GM21619 (cell line): ENCODE results near the gene ZNF408.
"Not testable (repeated sequence)": the region's sequence is repeated elsewhere in the genome, so short reads cannot be mapped to it uniquely, and the experiment has no call there.

Source experiments
- ATAC-seq: cut with Tn5 transposase; IDR thresholded peaks from one replicate; pipeline ENCODE4 v1.9.1; 2021; ENCODE audit not compliant: unreplicated experiment

Gene ZNF408

GRCh38 chr11:46700241-46701077, at the start of gene ZNF408, which contains the start of gene ARHGAP1:
TSS of gene ZNF408 (plus strand) at chr11:46701031. CDS start at chr11:46701048, 17 bp downstream.
TSS of gene ARHGAP1 (minus strand) at chr11:46700619. CDS start at chr11:46696107, 4,512 bp downstream.
- ATAC-seq: peak; percentile 82

DNA sequence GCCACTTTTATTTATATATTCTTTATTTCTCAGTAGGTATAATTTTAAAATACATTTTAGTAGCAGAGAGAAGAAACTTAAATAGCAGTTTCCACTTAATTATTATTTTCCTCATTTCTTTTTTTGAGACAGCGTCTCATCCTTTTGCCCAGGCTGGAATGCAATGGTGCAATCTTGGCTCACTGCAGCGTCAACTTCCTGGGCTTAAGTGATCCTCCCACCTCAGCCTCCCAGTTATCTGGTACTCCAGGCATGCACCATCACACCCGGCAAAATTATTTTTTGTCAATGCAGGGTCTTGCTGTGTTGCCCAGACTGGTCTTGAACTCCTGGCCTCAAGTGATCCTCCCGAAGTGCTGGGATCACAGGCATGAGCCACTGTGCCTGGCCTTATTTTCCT, 45.2 kb upstream of the ZNF408 start:
- no peak for ATAC-seq

DNA sequence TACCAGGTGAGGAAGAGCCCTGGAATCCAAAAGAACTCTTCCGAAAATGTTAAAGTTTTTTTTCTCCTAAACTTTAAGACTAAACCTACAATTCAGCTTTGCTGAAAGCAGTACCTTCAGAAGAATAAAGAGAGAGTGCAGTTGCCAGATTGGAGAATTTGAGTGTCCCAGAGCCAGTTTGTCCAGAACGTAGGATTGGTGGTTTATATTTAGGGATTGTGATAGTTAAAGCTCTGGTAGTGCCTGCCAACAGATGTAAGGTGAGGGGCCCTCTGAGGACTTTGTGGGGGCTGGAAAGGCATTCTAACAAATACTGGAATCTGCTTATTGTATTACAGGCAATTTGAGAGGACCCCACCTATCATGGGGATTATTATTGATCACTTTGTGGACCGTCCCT, 43.6 kb upstream of the ZNF408 start:
- no peak for ATAC-seq

DNA sequence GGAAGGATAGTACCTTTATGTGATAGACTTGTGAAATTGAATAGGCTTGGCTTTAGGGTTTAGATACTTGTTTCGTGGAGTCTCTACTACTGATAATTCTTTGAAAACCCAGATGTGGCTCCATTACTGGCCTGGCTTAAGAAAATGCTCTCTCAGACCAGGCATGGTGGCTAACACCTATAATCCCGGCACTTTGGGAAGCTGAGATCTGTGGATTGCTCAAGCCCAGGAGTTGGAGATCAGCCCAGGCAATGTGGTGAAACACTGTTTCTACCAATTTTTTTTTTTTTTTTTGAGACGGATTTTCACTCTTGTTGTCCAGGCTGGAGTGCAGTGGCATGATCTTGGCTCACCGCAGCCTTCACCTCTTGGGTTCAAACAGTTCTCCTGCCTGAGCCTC, 42.6 kb upstream of the ZNF408 start:
- ATAC-seq: no peak

GRCh38 chr11:46659908-46660307, 40.9 kb upstream of the ZNF408 start:
- ATAC-seq: no peak

DNA sequence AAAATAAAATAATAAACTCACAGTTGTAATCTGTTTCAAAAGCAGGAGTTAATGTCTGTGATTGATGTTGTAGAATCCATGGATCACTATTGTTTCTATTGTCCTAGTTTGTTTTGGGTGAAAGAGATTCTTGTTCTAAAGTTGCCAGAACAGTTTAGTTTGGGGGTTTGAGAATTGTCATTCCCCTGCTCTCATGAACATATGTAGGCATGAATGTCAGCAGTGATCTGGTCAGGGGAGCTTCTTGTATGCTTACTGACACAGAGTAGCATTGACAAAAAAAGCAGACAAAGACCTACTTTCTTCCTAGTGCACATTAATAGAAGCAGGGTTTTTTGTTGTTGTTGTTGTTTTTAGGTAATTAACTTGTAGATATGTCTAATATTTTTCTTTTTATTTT, 39.0 kb upstream of the ZNF408 start:
- no peak for ATAC-seq

- ATAC-seq: no peak
These were observed 38.5 kb upstream of the ZNF408 start for GRCh38 chr11:46662366-46662765.

DNA sequence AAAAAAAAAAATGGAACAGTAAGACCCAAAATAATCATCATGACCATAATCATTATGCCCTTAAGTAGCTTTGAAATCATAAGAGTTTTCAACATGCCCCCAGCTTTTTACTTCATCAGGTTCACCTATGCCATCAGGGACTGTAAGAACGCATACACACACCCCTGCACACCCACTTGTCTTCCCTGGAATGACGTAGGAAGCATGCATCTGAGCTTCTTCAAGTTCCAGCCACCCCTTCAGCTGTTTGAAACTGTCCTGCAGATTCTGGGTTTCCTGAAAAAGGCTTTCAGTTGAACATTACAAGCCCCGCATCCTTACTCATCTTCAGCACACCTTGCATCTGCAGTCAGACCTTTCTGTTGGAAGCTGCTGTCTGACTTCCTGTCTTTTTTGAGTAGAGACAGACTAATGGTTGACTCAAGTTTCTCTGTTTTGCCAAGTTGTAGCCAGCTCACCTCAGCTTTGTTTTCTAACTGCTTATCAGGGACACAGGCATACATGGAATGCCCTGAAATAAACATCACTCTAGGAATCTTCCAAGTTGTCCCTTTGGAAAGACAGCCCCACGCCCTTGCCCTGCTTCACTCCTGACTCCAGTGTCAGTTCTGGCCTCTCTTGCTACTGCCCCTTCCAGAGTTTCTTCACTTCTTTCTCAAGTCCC, 37.4 kb upstream of the ZNF408 start:
- ATAC-seq: no peak

- no peak for ATAC-seq
These were observed 36.2 kb upstream of the ZNF408 start for GRCh38 chr11:46664612-46665011.

GRCh38 chr11:46665356-46665755, 35.5 kb upstream of the ZNF408 start:
- no peak for ATAC-seq

DNA sequence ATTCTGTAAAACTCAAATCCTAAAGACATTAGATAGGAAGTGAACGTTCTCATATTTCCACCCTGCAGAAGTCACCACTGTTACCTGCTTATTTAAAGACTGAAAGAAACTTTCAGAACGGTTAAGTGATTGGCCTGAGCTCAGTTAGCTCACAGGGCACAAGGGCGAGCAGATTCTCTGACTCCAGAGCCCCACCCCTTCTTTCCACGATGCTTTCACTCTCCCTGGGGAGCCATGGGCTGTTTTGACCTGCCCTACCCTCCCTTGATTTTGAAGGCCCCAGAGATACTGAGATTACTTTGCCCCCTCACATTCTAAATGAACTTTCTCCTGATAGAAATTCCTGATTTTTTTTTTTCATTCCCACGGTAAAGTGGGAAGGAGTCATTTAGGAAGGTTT, 34.3 kb upstream of the ZNF408 start:
- ATAC-seq: no peak

GRCh38 chr11:46667043-46667481, 33.8 kb upstream of the ZNF408 start:
- ATAC-seq: no peak

DNA sequence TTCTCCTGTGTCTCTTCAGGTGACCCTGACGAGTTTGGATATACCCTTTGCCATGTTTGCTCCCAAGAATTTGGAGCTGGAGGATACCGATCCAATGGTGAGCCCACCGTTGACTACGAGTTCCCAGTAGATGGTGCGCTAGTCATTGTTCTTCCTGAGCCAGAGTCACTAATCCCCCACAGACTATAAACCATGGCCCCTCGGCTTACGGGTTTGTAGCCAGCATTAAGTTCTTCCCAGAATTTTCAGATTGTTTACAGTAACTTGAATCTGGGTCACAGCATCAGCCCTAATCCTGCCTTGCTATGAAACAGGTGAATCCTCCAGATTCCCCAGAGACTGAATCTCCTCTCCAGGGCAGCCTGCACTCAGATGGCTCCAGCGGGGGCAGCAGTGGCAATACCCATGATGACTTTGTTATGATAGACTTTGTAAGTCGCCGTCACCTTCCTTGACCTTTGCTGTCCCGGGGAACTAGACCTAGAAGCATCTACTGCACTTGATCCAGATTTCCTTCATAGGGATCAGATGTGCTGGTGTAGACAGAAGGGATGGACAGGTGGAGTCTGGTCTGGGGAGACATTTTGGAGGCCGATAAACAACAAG, 32.2 kb upstream of the ZNF408 start:
- ATAC-seq: no peak

GRCh38 chr11:46669711-46670139, 31.1 kb upstream of the ZNF408 start:
- no peak for ATAC-seq

DNA sequence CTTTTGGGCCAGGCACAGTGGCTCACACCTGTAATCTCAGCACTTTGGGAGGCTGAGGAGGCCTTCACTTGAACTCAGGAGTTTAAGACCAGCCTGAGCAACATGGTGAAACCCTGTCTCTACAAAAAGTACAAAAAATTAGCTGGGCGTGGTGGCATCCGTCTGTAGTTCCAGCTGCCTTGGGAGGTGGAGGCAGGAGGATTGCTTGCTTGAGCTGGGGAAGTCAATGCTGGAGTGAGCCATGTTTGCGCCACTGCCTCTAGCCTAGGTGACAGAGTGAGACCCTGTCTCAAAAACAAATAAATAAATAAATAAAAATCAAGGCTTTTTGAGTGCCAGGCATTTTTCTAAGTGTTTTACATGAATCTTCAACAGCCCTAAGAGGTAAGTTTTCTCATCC, 30.3 kb upstream of the ZNF408 start:
- not testable (repeated sequence) for ATAC-seq

- no peak for ATAC-seq
These were observed 28.9 kb upstream of the ZNF408 start for GRCh38 chr11:46671958-46672315.

- ATAC-seq: no peak
These were observed 28.4 kb upstream of the ZNF408 start for GRCh38 chr11:46672381-46672839.

DNA sequence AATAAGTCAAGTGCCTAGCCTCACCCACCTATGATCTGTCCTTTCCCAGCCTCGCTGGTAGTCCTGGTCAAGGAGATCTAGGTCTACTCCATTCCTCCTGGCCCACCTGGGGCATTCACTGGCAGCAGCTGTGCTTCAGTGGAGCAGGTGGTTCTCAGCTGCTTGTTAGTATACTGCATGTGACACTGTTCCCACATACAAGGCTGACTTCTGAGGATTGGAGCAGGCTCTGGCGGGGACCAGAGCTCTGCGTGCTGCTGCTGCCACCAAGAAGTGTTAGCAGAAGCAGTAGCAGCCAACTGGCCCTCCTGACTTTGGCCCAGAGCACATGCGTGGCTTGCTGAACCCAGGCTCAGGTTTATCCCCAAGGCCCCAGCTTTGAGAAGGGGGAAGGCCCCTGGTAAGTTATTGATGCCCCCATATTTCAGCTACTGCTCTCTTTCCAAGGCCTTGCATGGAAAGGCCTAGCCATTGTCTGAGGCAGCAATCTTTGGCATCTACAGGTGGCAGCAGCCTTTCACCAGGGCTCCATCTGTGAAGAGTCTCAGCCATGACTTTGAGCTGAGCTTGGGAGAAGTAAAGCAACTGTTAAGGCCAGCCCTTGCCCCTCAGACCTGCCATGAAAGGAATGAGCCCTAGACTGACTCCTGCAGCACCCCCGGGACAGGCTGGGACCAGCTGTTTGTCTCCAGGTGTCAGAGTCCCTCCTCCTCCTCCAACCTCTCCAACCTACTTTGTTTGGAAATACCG, 26.9 kb upstream of the ZNF408 start:
- ATAC-seq: no peak

GRCh38 chr11:46674463-46675287, 26.2 kb upstream of the ZNF408 start:
- ATAC-seq: no peak

GRCh38 chr11:46675288-46675851, 25.5 kb upstream of the ZNF408 start:
- ATAC-seq: no peak
